Mucosa of descending colon (tissue), 3 donors: ENCODE measurements around the gene TAF4. TPM values are rescaled to one million over a fixed set of nuclear protein-coding genes. Genes with fewer than 3 reads are reported as not detected.

Source experiments
- ATAC-seq: fragments of 200-7000 bp; cut with Tn5 transposase; one replicate; pipeline ENCODE4 v1.9.1; 2020; ENCODE audit warnings: mild to moderate bottlenecking, moderate library complexity
- DNase-seq, 3 donors: peaks; one replicate each; pipeline ENCODE4 v3.0.0-alpha.2; 2020
- H3K36me3 ChIP-seq: fragments of 200-600 bp; one replicate; pipeline ENCODE4 v1.8.0; 2021; ENCODE audit warnings: low read depth, mild to moderate bottlenecking
- H3K4me1 ChIP-seq: fragments of 200-600 bp; one replicate; pipeline ENCODE4 v1.8.0; 2021; ENCODE audit warnings: low read depth, mild to moderate bottlenecking
- H3K4me3 ChIP-seq: fragments of 200-600 bp; one replicate; pipeline ENCODE4 v1.8.0; 2021; ENCODE audit warnings: mild to moderate bottlenecking
- H3K9me3 ChIP-seq: fragments of 200-600 bp; one replicate; pipeline ENCODE4 v1.8.0; 2021; ENCODE audit warnings: mild to moderate bottlenecking
- CTCF ChIP-seq: fragments of 200-600 bp; IDR thresholded peaks from one replicate; pipeline ENCODE4 v1.8.0; 2022; ENCODE audit warnings: antibody characterized with exemption, mild to moderate bottlenecking
- intact Hi-C, 2 donors: fragments of 100-400 bp; cut with DNase I in 1 of 2; cut with micrococcal nuclease in 1 of 2; formaldehyde crosslinking; loops; one replicate each; pipeline versions ENCODE4 v1.11.0 to v1.11.1; 2022; cut with DNase I, micrococcal nuclease
- total RNA-seq, 3 donors: library from RNA; stranded (reverse); fragmentation: NEBNext Ultra II Directional in 2 of 3; extraction: Animal tissue kit (Norgen Biotek cat#: 25700) in 2 of 3; gene quantifications; one replicate each; pipeline versions ENCODE4 v1.2.1 to v1.2.4, GENCODE V29; 2021 to 2023
- donor health status: DM: no; HTN: no; CAD: no; lungs with moderate emphysema.
- donor health status: DM: no; HTN: no; CAD: no.
- donor health status: DM: no; HTN: yes; CAD: no.

TAF4 gene
- total RNA-seq, 3 donors from 2014 or later: 23.8 to 28.3 (median 27.5) TPM

DNA sequence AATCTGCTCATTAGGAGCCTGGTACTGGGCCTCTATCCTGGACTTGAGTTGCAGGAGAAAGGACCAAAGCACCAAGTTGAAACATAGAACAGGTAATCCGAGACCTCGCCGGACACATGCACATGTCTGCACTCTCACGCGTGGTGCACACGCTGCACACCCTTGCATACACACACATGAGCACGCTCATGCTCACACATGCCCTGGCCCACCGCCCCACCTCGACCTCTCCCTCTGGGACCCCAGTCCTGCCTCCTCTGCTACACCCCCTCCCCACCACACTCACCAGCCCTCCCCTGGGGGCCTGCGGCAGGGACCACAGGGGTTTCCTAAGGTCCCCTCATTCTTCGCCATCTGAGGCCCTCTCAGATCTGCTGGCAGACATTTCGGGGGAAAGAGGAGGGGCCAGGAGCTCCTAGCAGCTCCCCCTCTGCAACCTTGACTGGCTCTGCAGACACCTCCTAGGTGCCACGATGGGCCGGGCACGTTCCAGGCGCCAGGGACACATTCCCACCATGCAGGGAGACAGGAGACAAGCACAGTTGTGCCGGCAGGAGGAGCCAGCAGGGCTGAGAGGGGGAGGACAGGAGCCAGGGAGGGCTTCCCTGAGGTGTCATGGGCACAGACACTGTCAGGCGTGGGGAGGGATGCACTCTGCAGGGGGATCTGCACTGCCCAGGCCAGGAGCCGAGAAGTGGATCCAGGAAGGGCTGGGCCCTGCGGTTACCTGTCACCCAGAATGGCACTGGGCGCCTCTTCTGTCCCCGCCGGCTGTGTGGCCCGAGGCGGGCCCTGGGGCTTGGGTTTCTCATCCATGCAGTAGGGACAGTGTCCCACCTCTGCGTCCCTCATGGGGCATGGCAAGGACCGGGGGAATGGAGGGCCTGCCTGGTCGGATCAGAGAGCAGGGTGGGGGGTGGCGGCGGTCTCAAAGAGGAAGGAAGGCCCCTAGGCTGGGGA is 31.0 kb upstream of the TAF4 start:
- Histone ChIP-seq H3K4me1 (no peaks in the 10 kb centered on the region), H3K36me3 (no peaks in the 10 kb centered on the region), H3K9me3 (no peaks in the 10 kb centered on the region), H3K4me3 (no peak overlapping the region)
- no peak for DNase-seq
- no peak for ATAC-seq
- no peak for TF ChIP-seq CTCF
- intact Hi-C loops: no loop called here

GRCh38 chr20:62089393-62089792 is 23.7 kb upstream of the TAF4 start:
- no peak for TF ChIP-seq CTCF
- no peaks in the 10 kb centered on the region for H3K36me3 ChIP-seq
- ATAC-seq (no peak), DNase-seq (no peak)
- H3K9me3 ChIP-seq: no peaks in the 10 kb centered on the region
- H3K4me1 ChIP-seq: no peaks in the 10 kb centered on the region
- intact Hi-C loops: no loop called here
- H3K4me3 ChIP-seq: no peak overlapping the region

DNA sequence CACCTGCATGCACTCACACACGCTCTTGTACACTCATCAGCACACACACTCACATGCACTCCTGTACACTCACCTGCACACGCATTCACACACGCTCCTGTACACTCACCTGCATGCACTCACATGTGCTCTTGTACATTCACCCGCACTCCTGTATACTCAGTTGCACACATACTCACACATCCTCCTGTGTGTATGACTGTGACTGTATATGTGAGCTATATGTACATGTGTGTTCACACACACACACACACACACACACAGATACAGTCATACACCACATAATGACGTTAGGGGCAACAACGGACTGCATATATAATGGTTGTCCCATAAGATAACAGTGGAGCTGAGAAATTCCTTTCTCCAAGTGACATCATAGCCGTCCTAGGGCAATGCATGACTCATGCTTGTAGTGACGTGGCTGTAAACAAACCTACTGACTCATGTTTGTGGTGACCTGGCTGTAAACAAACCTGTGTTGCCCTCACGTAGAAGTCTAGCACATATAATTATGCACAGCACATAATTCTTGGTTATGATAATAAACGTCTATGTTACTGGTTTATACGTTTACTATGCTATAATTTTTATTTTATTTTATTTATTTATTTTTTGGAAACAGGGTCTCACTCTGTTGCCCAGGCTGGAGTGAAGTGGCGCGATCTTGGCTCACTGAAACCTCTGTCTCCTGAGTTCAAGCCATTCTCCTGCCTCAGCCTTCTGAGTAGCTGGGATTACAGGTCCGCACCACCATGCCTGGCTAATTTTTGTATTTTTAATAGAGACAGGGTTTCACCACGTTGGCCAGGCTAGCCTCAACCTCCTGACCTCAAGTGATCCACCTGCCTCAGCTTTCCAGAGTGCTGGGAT is 22.8 kb upstream of the TAF4 start:
- DNase-seq (no peak), ATAC-seq (peak; percentile 88)
- Histone ChIP-seq H3K4me3 (no peak overlapping the region), H3K4me1 (no peaks in the 10 kb centered on the region), H3K9me3 (no peaks in the 10 kb centered on the region), H3K36me3 (no peaks in the 10 kb centered on the region)
- no peak for TF ChIP-seq CTCF
- intact Hi-C loops: no loop called here

DNA sequence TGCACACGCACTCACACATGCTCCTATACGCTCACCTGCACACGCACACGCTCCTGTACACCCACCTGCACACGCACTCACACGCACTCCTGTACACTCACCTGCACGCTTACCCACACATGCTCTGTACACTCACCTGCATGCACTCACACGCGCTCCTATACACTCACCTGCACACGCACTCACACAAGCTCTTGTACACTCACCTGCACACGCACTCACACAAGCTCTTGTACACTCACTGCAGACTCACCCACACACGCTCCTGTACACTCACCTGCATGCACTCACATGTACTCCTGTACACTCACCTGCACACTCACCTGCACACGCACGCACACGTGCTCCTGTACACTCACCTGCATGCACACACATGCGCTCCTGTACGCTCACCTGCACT is 22.0 kb upstream of the TAF4 start:
- H3K4me1 ChIP-seq: no peaks in the 10 kb centered on the region
- no peak for DNase-seq
- no peak for ATAC-seq
- TF ChIP-seq CTCF: no peak
- no peaks in the 10 kb centered on the region for H3K36me3 ChIP-seq
- intact Hi-C loops: no loop called here
- H3K9me3 ChIP-seq: no peaks in the 10 kb centered on the region
- no peak overlapping the region for H3K4me3 ChIP-seq

- no peak for TF ChIP-seq CTCF
- DNase-seq: no peak
- Histone ChIP-seq H3K36me3 (no peaks in the 10 kb centered on the region), H3K4me3 (no peak overlapping the region), H3K9me3 (no peaks in the 10 kb centered on the region), H3K4me1 (no peaks in the 10 kb centered on the region)
- no peak for ATAC-seq
- intact Hi-C loops: no loop called here
Measured at GRCh38 chr20:62087227-62087626, 21.5 kb upstream of the TAF4 start.
